Astrocyte (in vitro differentiated cells and primary cell): ENCODE data around the gene HFE. TPM values are rescaled to one million over a fixed set of nuclear protein-coding genes. Genes with fewer than 3 reads are reported as not detected.
A peak's percentile ranks its signal among the peaks of the same experiment; 100 is the strongest.
"Not testable (repeated sequence)": the region's sequence is repeated elsewhere in the genome, so short reads cannot be mapped to it uniquely, and the experiment has no call there.

Experiments
- DNase-seq: peaks from one replicate; pipeline ENCODE4 v3.0.0-alpha.2; 2010; ENCODE audit warnings: low read depth
- FAIRE-seq: peaks from 2 replicates; lab custom pipeline; 2011; peaks lifted over from hg19 to GRCh38; lab: Jason Lieb, UNC
- H2AFZ ChIP-seq: 2 replicates; pipeline ENCODE4 v1.6.0; 2012; ENCODE audit warnings: low read depth, low read length, inconsistent platforms
- H3K27ac ChIP-seq: 2 replicates; pipeline ENCODE4 v1.5.1; 2011; ENCODE audit warnings: low read depth, low read length, inconsistent platforms
- H3K27me3 ChIP-seq: 2 replicates; pipeline ENCODE4 v1.6.0; 2011; ENCODE audit warnings: low read length, inconsistent platforms; ENCODE audit not compliant: insufficient read depth
- H3K36me3 ChIP-seq: 2 replicates; pipeline ENCODE4 v1.5.1; 2011; ENCODE audit warnings: low read length, inconsistent platforms; ENCODE audit not compliant: insufficient read depth
- H3K4me1 ChIP-seq: 2 replicates; pipeline ENCODE4 v1.5.1; 2011; ENCODE audit warnings: low read length, inconsistent platforms; ENCODE audit not compliant: insufficient read depth
- H3K4me2 ChIP-seq: 2 replicates; pipeline ENCODE4 v1.6.0; 2012; ENCODE audit warnings: low read length, inconsistent platforms
- H3K4me3 ChIP-seq: 2 replicates; pipeline ENCODE4 v1.5.1; 2011; ENCODE audit warnings: low read depth, mild to moderate bottlenecking, low read length, inconsistent platforms; ENCODE audit not compliant: insufficient read depth
- H3K79me2 ChIP-seq: 2 replicates; pipeline ENCODE4 v1.6.0; 2012; ENCODE audit warnings: mild to moderate bottlenecking, low read length, inconsistent platforms; ENCODE audit not compliant: insufficient read depth
- H3K9ac ChIP-seq: 2 replicates; pipeline ENCODE4 v1.6.0; 2012; ENCODE audit warnings: mild to moderate bottlenecking, low read length, inconsistent platforms
- H3K9me3 ChIP-seq: 2 replicates; pipeline ENCODE4 v1.5.1; 2012; ENCODE audit warnings: low read depth, mild to moderate bottlenecking, low read length, inconsistent platforms; ENCODE audit not compliant: insufficient read depth
- H4K20me1 ChIP-seq: 2 replicates; pipeline ENCODE4 v1.6.0; 2012; ENCODE audit warnings: low read length, inconsistent platforms; ENCODE audit not compliant: insufficient read depth
- H3K27ac Mint-ChIP-seq: one replicate; pipeline ENCODE4 v1.8.0; 2021; ENCODE audit warnings: mild to moderate bottlenecking, mixed read lengths; ENCODE audit not compliant: unreplicated experiment
- H3K27me3 Mint-ChIP-seq: one replicate; pipeline ENCODE4 v1.8.0; 2021; ENCODE audit warnings: low read depth, mixed read lengths; ENCODE audit not compliant: unreplicated experiment
- H3K36me3 Mint-ChIP-seq: one replicate; pipeline ENCODE4 v1.8.0; 2021; ENCODE audit warnings: low read depth, mixed read lengths; ENCODE audit not compliant: unreplicated experiment
- H3K4me1 Mint-ChIP-seq: one replicate; pipeline ENCODE4 v1.8.0; 2021; ENCODE audit warnings: low read depth, mixed read lengths; ENCODE audit not compliant: unreplicated experiment
- H3K4me3 Mint-ChIP-seq: one replicate; pipeline ENCODE4 v1.8.0; 2021; ENCODE audit warnings: mild to moderate bottlenecking, moderate library complexity, mixed read lengths; ENCODE audit not compliant: unreplicated experiment
- H3K9me3 Mint-ChIP-seq: one replicate; pipeline ENCODE4 v1.8.0; 2021; ENCODE audit warnings: mild to moderate bottlenecking, mixed read lengths; ENCODE audit not compliant: unreplicated experiment
- EZH2 ChIP-seq: IDR thresholded peaks from 2 replicates; pipeline ENCODE4 v1.6.1; 2012; ENCODE audit warnings: mild to moderate bottlenecking, low read length, inconsistent platforms; ENCODE audit not compliant: insufficient read depth
- total RNA-seq: library from RNA; stranded (reverse); gene quantifications from 2 replicates; pipeline ENCODE4 v1.2.1, GENCODE V29; 2021
- TF ChIP-seq, protein P1 (sequence below): IDR thresholded peaks from 2 replicates; pipeline ENCODE4 v1.5.1; 2011; ENCODE audit warnings: low read depth, mild to moderate bottlenecking, inconsistent platforms, low read length, moderate library complexity; ENCODE audit not compliant: insufficient read depth

Gene HFE
- total RNA-seq, 1 donor from 2014 or later, result 5.7 TPM

DNA sequence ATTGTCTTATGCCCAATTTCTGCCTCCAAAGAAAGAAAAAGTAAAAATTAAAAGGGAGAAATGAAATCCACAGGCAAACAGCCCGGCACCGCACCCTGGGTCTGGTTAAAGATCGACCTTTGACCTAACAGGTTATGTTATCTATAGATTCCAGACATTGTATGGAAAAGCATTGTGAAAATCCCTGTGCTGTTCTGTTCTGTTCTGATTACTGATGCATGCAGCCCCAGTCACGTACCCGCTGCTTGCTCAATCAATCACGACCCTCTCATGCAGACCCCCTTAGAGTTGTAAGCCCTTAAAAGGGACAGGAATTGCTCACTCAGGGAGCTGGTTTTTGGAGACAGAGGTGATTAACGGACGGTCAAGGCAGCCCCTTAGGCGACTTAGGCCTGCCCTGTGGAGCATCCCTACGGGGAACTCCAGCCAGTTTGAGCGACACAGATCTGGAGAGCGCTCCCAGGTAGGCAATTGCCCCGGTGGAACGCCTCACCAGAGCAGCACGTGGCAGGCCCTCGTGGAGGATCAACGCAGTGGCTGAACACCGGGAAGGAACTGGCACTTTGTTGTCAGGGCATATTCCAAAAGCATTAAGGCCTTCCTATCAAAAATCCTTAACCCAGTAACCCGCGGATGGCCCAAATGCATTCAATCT, 12.0 kb upstream of the HFE start:
- Histone ChIP-seq H3K27ac (no peak overlapping the region), H3K9me3 (no peaks in the 10 kb centered on the region), H3K4me2 (no peak overlapping the region), H2AFZ (no peak overlapping the region), H4K20me1 (no peaks in the 10 kb centered on the region), H3K27me3 (no peaks in the 10 kb centered on the region), H3K4me3 (no peak overlapping the region), H3K36me3 (no peaks in the 10 kb centered on the region), H3K4me1 (no peaks in the 10 kb centered on the region), H3K9ac (no peak overlapping the region), H3K79me2 (no peaks in the 10 kb centered on the region)
- no peaks in the 10 kb centered on the region for H3K27me3 Mint-ChIP-seq
- H3K27ac Mint-ChIP-seq, result no peak overlapping the region
- no peak overlapping the region for H3K4me3 Mint-ChIP-seq
- H3K36me3 Mint-ChIP-seq, result no peaks in the 10 kb centered on the region
- no peak for FAIRE-seq
- no peak for DNase-seq
- peaks cover 9% of the 10 kb centered on the region for H3K9me3 Mint-ChIP-seq
- H3K4me1 Mint-ChIP-seq, result no peaks in the 10 kb centered on the region
- TF ChIP-seq EZH2, result no peak
- TF ChIP-seq, protein P1, sequence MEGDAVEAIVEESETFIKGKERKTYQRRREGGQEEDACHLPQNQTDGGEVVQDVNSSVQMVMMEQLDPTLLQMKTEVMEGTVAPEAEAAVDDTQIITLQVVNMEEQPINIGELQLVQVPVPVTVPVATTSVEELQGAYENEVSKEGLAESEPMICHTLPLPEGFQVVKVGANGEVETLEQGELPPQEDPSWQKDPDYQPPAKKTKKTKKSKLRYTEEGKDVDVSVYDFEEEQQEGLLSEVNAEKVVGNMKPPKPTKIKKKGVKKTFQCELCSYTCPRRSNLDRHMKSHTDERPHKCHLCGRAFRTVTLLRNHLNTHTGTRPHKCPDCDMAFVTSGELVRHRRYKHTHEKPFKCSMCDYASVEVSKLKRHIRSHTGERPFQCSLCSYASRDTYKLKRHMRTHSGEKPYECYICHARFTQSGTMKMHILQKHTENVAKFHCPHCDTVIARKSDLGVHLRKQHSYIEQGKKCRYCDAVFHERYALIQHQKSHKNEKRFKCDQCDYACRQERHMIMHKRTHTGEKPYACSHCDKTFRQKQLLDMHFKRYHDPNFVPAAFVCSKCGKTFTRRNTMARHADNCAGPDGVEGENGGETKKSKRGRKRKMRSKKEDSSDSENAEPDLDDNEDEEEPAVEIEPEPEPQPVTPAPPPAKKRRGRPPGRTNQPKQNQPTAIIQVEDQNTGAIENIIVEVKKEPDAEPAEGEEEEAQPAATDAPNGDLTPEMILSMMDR, result no peak

DNA sequence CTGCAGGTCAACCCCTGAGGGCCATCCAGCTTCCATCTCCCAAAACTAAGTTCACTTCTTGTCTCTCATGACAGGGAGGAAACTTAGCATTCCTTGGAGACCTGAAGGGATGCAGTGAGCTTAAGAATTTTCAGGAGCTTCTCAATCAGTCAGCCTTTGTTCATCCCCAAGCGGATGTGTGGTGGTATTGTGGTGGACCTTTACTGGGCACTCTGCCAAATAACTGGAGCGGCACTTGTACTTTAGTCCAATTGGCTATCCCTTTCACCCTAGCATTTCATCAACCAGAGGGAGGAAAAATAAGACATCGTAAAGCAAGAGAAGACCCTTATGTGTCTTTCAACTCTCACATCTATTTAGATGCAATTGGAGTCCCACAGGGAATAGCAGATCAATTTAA, 9.2 kb upstream of the HFE start:
- not testable (repeated sequence) for H3K4me2 ChIP-seq, H3K27ac ChIP-seq, H3K9ac ChIP-seq, H3K4me1 ChIP-seq, H4K20me1 ChIP-seq, H3K27ac Mint-ChIP-seq, H3K4me3 ChIP-seq, H3K36me3 ChIP-seq, H3K27me3 Mint-ChIP-seq, H3K9me3 ChIP-seq, FAIRE-seq, H3K27me3 ChIP-seq, H2AFZ ChIP-seq, H3K36me3 Mint-ChIP-seq, H3K4me3 Mint-ChIP-seq, H3K4me1 Mint-ChIP-seq, H3K79me2 ChIP-seq
- peak; percentile 47 for DNase-seq
- H3K9me3 Mint-ChIP-seq, result peaks cover 23% of the 10 kb centered on the region

DNA sequence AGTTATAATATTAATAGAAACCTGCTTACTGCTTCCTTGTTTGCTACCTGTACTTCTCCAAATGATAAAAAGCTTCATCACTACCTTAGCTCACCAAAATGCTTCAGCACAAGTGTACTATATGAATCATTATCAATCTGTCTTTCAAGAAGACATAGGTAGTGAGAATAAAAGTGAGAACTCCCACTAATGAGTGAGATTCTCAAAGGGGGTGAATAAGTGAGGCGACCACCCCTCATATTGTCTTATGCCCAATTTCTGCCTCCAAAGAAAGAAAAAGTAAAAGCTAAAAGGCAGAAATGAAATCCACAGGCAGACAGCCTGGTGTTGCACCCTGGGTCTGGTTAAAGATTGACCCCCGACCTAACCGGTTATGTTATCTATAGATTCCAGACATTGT, 6.1 kb upstream of the HFE start:
- H3K4me3 Mint-ChIP-seq, H3K9ac ChIP-seq, H3K4me2 ChIP-seq, H2AFZ ChIP-seq, H3K4me1 Mint-ChIP-seq, FAIRE-seq, H3K36me3 Mint-ChIP-seq, DNase-seq, H3K79me2 ChIP-seq, H3K27ac Mint-ChIP-seq, H3K4me3 ChIP-seq, H3K9me3 ChIP-seq, H3K36me3 ChIP-seq, H3K27me3 ChIP-seq, H4K20me1 ChIP-seq, H3K27me3 Mint-ChIP-seq, H3K4me1 ChIP-seq, H3K27ac ChIP-seq: not testable (repeated sequence)
- peaks cover 23% of the 10 kb centered on the region for H3K9me3 Mint-ChIP-seq
